ENCODE measurements around the gene ZNF574.
"Not testable (repeated sequence)": the region's sequence is repeated elsewhere in the genome, so short reads cannot be mapped to it uniquely, and the experiment has no call there.

Gene ZNF574

DNA sequence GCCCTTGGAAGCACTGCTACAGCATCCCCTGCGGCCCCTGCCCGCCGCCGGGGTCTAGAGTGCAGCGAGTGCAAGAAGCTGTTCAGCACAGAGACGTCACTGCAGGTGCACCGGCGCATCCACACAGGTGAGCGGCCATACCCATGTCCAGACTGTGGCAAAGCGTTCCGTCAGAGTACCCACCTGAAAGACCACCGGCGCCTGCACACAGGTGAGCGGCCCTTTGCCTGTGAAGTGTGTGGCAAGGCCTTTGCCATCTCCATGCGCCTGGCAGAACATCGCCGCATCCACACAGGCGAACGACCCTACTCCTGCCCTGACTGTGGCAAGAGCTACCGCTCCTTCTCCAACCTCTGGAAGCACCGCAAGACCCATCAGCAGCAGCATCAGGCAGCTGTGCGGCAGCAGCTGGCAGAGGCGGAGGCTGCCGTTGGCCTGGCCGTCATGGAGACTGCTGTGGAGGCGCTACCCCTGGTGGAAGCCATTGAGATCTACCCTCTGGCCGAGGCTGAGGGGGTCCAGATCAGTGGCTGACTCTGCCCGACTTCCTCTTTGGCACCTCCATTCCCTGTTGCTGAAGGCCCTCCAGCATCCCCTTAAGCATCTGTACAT, 4.9 kb downstream of the ZNF574 start:
- no peak for DNase-seq

DNA sequence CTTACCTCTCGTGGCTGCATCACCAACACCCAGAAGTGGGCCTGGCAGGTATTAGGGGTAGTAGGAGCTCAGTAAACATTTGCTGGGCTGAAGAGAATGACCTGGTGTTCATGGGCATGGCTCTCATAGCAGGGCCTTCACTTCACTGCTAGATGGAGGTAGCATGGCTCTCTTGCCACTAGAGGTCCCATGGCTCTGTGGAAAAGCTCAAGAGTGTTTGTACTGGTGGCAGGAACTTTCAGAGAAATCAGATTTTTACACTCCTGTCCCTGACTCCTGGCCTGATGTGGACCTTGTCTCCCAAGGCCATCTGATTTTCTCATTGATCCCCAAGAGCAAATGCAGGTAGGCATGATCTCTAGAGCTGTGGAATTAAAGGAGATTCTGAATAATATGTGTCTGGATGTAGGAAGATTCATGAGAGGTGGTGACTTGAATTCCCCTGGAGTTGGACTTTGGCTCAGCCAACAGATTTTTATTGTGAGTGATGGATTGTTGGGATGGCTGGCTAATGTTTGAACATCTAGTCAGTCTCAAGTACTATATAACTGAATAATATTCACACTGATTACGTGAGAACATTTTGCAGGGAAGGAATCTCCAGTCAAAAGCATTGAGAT, 5.7 kb downstream of the ZNF574 start:
- DNase-seq = no peak

DNA sequence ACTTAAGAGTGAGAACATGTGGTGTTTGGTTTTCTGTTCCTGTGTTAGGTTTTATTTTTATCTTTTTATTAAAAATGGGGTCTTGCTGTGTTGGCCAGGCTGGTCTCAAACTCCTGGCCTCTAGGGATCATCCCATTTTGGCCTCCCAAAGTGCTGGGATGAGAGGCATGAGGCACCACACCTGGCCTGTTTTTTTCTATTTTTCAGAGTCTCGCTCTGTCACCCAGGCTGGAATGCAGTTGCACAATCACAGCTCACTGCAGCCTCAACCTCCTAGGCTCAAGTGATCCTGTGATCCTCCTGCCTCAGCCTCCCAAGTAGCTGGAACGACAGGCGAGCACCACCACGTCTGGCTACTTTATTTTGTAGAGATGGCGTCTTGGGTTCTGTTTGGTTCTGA, 7.6 kb downstream of the ZNF574 start:
- no peak for DNase-seq

DNA sequence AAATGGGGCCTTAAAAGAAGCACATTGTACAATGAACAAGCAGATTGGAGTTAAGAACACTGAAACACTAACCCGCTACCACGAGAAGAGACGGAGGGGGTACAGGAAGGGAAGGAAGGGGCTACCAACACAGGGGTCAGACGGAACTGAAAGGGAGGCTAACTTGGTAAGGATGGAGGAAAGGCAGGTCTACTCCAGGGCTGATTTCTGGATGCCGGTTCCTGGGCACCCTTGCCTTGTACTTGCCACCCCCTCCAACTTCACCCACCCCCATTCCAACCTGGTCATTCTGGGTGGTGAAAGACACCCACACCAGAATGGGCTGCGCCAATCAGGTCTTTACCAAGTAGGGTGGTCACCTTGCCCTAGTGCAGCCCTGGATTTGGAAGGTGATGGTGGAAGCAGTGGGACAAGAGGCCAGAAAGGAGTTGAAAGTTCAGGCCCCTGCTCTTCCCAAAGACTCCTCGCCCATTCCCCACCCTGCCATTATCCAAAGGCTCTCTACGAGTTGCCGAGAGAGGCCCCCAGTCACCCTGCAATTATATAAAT, 10.3 kb downstream of the ZNF574 start:
- no peak for DNase-seq

DNA sequence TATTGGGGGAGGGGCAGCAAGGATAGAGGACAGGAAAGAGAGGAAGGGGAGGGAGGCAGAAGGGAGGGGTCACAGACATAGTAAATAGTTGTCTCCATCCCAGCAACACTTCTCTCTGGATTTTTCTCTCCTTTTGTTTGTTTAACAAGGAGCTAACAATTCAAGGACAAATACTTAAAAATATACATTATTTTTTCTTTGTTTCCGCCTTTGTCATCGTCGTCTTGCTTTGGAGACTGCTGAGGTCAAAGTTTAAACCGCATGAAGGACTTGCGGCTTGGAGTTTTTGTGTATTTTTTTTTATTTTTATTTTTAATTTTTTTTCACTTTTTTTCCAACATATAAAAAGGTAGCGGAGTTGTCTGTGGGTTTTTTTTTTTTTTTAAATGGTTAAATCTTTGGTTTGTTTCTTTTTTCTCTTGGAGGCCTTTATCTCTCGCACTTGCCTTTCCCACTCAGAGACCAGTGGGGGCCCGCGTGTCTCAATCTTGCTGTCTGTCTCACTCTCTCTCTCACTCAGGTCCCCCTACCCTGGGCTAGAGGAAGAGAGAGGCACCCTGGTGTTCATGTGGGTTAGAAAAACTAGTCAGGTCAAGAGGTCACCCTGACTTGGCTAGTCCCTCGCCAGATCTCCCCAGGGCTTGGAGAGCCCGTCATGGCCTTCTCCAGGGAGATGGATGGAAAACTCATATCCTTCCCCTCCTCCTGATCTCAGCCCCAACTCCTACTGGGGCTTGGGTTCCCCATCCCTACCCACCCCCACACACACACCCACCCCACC, 11.0 kb downstream of the ZNF574 start:
- no peak for DNase-seq

DNA sequence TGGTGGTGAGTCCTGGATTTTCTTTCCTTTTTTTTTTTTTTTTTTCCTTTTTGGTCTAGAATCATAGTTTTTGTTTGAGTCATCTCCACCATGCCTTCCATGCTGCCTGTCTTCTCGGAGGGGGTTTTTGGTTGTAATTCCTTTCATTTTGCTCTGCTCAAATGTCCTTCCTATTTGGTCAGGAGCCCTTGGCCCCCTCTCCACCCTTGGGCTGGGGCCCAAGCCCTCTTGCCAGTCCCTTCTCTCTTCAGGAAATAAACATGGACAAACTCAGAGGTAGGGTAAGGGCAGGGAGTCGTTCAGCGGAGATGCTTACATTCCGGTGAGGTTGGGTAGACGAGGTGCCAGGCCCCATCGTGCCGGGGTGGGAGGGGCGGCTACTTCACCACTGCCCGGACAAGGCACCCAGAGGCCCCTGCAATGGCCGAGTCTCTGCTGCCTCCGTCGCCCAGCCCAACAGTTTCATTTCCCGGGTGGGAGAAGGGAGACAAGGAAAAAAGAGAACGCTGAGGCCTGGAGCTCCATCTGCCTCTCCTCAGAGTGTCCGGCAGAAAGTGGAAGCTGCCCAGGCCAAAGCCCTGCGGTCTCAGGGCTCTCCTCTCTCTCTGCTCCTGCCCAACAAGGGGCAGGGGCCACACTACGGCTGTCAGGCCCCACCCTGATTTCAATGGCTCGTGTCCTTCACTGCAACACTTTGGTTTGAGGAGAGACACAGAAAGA, 12.7 kb downstream of the ZNF574 start:
- no peak for DNase-seq

DNA sequence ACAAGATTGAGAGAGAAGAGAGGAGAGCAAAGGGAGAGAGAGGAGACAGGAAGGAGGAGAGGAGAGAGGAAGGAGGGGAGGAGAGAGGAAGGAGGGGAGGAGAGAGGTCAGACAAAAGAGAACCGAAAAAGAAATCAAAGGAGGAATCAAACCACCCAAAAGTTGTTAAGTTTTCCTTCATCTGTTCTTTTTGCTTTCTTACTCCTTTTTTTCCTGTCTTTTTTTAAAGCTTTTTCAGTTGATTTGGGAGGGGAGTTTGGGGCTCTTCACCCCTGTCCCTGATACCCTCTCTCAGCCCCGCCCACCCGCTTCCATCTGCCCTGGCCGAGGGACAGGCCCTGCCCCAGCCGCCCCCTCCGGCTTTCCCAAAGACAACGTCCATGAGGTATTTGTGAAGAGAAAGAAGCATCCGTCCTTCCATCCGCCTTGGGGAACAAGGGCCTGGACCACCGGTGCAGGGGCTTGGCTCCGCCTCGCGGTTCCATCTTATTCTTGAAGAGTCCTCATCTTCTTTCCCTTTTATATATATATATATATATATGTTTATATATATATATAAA, 13.3 kb downstream of the ZNF574 start:
- DNase-seq = no peak

DNA sequence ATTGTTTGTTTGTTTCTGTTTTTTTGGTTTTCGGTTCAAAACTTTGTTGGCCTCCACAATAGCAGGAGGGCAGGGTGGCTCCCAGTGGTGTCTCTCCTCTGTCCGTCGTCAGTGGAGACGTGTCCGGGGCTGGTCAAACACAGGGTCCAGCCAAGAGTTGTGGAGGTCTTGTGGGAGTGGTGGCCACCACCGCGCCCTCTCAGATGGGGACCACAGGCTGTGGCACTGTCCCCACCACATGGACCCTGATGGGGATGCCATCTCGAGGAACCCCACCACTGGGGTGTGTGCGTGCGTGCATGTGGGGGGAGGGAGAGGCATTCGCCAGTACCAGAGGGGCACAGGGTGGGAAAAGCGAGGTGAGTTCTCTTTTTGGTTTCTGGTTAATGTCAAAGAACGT, 13.8 kb downstream of the ZNF574 start:
- no peak for DNase-seq

DNA sequence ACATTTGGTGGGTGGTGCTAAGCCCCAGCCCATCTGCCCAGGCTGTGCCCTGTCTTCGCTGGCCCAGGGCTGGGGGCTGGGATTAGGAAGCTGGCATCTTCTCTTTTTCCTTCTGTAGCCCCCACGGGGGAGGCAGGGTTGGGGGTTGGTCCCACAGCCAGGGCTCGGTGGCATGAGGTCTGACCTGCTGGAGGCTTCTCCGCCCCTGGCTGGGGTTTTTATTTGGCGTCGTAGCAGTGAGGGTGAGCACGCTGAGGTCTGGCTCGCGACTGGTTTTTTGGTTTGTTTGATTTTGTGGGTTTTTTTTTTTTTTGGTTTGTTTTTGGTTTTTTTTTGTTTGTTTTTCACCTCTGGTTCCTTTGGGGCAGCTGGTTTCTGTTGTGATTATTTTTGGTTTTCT, 14.7 kb downstream of the ZNF574 start:
- DNase-seq = no peak

DNA sequence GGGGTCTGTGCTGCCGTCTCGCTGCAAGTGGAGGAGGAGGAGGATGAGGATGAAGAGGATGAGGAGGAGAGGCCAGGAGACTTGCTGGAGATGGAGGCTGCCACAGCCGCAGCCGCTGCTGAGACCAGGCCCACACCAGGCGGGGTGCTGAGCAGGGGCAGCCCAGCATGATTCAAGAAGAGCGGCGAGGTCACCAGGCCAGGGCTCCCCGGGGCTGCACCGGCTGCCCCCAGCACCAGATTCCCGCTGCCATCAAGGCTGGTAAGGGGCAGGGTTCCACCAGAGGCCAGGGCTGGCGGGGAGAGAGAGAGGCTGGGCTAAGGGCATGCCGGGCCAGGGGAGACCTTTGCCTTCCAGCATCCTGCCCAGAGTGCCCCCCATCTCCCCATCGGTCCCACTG, 15.3 kb downstream of the ZNF574 start:
- DNase-seq = no peak

DNA sequence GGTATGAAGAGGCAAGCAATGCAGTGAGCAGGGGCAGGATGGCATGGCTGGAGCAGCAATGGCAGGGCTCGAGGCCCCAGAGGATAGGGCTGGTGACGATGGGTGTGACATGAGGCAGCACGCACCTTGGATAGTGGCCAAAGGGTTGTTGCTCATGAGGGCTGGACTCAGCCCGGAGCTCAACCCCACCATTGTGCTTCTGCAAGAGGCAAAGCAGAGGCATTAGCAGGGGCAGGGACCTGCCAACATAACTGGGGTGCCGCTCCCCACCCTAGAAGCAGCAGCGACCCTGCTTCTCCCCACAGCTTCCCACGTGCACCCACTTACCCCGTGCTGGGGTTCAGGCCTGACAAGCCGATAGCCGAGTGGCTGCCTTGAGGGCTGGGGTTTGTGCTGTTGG, 15.8 kb downstream of the ZNF574 start:
- DNase-seq = peak; percentile 11

DNA sequence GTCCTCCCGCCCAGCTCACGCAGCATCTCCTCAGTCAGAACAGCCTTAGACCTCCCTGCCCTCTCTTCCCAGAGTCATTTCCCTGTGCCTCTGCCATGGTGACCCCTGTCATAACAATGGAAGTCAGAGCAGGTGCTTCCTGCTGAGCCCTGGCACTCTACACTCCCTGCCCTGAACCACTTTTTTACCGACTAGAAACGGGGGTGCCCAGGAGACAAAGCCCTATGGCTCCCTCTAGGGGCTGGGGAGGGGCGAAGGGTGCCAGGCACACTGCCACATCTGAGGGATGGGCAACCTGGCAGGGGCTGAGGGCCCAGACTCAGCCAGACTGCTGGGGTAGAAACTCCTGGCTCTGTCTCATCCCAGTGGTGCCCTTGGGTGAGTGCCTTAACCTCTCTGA, 16.4 kb downstream of the ZNF574 start:
- DNase-seq = peak; percentile 36

DNA sequence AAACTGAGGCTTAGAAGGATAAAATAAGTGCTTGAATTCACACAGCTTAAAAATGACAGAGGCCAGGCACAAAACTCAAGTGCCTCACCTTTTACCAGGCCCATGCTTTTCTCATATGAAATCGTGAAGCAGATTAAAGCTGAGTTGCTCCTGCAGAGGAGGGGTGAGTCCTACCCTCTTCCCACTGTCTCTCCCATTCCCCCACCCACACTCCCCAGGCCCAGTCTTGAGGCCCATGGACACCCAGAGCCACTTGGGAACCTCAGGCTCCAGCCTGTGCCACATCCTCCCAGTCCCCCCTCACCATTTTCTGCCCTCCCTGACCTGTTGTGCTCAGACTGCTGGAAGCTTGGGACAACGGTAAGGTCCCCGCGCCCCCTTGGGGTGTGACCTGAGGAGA, 17.5 kb downstream of the ZNF574 start:
- DNase-seq = no peak

DNA sequence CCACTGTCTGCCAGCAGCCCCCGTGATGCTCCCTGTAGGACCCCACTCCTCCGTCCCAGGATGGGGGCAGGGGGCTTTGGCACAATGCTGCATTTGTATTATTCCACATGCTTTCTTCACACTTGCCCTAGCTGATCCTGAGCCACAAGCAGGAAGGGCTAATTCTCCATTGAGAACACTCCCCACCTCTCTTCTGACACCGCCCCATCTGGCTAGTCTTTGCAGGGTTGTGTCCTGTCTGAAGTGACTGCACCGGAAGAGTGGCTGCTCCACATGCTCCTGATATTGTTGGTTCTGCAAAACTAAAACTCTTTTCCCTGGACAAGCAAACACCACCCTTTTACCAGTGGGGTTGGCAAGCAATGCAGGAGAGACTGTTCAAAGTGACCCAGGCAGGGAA, 18.0 kb downstream of the ZNF574 start:
- no peak for DNase-seq

DNA sequence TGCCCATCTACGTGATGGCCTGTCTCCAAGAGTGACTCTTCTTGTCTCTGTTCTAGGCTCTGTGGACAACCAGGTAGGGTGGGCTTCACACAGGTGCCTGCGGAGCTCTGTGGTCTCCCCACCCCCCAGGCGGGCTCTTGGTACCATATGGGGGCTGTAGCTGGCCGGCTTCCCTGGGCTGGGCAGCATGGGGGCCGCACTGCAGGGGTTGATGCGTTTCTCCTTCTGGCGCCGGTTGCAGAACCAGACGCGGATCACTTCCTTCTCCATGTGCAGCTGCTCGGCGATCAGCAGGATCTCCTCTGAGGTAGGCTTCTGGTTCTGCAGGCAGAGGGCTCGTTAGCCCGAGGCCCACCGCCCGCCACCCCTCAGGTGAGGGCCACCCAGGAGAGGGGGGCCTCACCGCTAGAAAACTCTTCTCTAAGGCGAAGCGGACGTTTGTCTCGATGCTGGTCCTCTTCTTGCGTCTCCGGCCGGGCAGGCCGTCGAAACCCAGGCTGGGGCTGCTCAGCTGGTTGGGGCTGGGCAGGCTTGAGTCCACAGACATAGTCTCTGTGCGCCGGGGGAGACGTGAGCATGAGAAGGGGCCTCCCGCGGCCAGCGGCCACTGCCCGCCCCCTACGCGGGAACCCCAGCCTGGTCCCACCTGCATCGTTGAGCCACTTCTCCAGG, 19.3 kb downstream of the ZNF574 start:
- DNase-seq = no peak

DNA sequence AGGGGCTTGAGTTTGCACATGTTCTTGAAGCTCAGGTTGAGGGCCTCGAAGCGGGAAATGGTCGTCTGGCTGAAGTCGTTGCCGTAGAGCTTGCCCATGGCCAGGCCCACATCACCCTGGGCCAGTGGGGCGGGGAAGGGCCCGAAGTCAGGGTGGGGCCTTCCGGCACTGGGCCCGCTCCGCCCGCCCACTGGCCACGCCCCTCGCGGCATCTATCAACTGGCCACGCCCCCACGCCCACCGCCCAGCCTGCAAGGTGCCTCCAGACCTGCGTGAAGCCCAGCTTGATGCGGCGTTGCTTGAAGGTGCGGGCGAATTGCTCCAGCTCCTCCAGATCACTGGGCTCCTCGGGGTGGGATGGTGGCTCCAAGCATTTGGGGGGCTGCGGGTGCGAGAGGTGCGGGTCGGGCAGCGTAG, 19.9 kb downstream of the ZNF574 start:
- no peak for DNase-seq

DNA sequence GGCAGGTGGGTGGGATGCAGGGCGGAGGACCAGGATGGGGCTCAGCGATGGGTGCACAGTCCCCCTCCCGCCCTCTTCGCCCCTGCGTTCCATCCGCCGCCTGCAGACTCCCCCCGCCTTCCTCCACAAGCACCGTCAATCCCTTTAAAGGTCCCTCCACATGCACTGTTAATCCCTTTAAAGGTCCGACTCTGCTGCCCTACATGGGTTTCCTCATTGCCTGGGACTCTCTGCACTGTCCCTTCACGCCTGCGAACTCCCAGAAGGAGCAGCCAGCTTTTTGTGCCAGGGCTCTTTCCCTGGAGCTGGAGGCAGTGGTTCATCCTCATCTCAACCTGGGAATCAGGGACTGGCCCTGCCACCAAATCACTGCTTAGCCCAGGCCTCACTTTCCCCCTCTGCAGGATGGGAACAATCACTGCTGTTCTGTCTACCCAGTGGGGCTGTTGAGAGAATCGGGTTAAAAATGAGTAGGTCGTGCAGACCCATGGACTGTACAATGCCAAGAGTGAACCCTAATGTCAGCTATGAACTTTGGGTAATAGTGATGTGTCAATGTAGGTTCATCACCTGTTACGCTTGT, 20.4 kb downstream of the ZNF574 start:
- DNase-seq = no peak

DNA sequence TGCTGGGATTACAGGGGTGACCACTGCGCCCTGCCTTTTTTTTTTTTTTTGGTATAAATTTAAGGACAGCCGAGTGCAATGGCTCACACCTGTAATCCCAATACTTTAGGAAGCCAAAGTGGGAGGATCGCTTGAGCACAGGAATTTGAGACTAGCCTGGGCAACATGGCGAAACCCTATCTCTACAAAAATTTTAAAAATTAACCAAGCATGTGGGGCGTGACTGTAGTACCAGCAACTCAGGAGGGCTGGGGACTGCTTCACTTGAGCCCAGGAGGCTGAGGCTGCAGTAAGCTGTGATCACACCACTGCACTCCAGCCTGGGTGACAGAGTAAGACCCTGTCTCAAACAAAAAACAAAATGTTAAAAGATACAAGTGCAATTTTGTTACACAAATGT, 21.5 kb downstream of the ZNF574 start:
- DNase-seq = no peak

DNA sequence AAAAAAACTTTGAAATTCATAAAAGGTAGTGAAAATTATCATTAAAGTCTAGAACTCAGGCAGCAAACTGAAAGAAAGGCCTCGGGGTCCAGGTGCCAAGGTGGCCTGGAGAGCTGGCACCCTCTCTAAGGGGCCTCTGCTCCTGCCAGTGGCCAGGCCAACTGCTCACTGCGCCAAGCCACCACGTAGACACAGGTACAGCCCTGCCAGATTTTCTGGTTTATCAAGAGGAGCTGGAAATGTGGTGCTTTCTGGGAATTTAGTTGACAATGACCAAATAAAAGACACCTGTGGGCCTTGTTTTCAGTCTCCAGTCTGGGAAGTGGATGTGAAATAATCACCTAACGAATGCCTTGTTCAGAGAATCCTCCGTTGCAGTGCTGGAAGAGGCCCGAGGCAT, 22.8 kb downstream of the ZNF574 start:
- DNase-seq = no peak

DNA sequence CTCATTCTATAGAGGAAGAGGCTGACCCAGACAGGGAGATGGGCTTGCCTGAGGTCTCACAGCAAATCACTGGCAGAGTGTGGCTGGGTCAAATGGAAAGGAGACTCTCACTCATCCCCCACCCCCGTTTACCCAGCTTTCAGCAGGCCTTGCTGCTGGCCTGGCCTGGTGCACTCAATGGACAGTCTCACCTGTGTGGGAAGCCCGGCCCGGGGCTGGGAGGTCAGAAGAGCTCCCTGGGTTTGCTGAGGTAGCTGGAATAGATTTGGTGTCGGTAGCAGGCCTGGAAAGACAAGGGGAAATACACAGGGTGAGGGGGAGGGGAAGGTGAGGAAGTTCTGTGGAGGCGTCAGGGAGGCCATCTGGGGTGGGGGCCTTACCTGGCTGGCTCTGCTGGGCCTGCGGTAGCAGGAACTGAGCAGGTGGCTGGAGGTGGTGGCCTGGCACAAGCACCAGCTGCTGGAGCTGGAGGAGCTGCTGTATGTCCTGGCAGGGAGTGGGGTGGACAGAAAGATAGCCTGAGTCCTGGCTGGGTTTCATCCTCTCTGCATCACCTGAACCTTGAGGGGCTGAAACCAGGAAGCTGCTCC, 23.5 kb downstream of the ZNF574 start:
- DNase-seq = no peak

DNA sequence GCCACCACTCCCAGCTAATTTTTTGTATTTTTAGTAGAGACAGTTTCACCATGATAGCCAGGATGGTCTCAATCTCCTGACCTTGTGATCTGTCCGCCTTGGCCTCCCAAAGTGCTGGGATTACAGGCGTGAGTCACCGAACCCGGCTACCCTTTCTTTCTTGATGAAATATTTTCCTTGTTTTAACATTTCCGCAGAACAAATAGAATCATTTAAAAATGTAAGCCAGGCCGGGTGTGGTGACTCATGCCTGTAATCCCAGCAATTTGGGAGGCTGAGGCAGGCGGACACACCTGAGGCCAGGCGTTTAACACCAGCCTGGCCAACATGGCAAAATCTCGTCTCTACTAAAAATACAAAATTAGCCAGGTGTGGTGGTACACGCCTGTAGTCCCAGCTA, 24.3 kb downstream of the ZNF574 start:
- not testable (repeated sequence) for DNase-seq

DNA sequence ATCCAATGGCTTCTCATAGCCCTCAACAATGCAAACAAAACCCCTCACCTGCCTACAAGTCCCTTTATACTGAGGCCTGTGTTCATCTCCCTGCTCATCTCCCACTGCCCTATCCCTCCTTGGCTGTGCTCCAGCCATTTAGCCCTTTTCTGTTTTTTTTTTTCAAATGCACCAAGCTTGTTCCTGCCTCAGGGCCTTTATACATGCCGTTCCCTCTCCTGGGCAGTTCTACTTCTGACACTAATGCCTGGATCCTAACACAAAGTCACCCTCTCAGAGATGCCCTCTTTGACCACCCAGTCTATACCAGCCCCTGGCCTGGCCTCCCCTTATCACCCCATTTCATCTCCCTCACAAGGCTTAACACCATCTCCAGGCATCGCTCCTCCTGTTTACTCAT, 26.9 kb downstream of the ZNF574 start:
- no peak for DNase-seq

Measured in NCI-H1105 (cell line).